Measurements from ENCODE around the gene RNU7-1. TPM values are rescaled to one million over a fixed set of nuclear protein-coding genes. Genes with fewer than 3 reads are reported as not detected.
A peak's percentile ranks its signal among the peaks of the same experiment; 100 is the strongest.

RNU7-1 gene
- total RNA-seq, 1 experiment from 2014 or later, result not detected

DNA sequence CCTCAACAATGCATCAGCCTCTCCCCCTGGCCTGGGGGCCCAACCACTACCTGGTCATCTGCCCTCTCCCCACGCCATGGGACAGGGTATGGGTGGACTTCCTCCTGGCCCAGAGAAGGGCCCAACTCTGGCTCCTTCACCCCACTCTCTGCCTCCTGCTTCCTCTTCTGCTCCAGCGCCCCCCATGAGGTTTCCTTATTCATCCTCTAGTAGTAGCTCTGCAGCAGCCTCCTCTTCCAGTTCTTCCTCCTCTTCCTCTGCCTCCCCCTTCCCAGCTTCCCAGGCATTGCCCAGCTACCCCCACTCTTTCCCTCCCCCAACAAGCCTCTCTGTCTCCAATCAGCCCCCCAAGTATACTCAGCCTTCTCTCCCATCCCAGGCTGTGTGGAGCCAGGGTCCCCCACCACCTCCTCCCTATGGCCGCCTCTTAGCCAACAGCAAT, 7.4 kb upstream of the RNU7-1 start (continued):
- TF ChIP-seq ZNF416 (CRISPR knock-in tag; IDR thresholded peaks at IDR 0.05), result no peak
- no peak for TF ChIP-seq GABPB1 (CRISPR knock-in tag; IDR thresholded peaks at IDR 0.05)
- no peak for TF ChIP-seq IRF2 (CRISPR knock-in tag; IDR thresholded peaks at IDR 0.05; ENCODE audit: borderline replicate concordance, low read depth)
- no peak for TF ChIP-seq CBFB (CRISPR knock-in tag; IDR thresholded peaks at IDR 0.05; ENCODE audit: low read depth)
- no peak for TF ChIP-seq TCF7 (CRISPR knock-in tag; IDR thresholded peaks at IDR 0.05; ENCODE audit: low read depth)
- TF ChIP-seq SMAD3 (CRISPR knock-in tag; IDR thresholded peaks at IDR 0.05; ENCODE audit: borderline replicate concordance), result no peak
- TF ChIP-seq MYBL2 (CRISPR knock-in tag; IDR thresholded peaks at IDR 0.05), result no peak
- TF ChIP-seq ZNF423 (CRISPR knock-in tag; IDR thresholded peaks at IDR 0.05), result no peak

DNA sequence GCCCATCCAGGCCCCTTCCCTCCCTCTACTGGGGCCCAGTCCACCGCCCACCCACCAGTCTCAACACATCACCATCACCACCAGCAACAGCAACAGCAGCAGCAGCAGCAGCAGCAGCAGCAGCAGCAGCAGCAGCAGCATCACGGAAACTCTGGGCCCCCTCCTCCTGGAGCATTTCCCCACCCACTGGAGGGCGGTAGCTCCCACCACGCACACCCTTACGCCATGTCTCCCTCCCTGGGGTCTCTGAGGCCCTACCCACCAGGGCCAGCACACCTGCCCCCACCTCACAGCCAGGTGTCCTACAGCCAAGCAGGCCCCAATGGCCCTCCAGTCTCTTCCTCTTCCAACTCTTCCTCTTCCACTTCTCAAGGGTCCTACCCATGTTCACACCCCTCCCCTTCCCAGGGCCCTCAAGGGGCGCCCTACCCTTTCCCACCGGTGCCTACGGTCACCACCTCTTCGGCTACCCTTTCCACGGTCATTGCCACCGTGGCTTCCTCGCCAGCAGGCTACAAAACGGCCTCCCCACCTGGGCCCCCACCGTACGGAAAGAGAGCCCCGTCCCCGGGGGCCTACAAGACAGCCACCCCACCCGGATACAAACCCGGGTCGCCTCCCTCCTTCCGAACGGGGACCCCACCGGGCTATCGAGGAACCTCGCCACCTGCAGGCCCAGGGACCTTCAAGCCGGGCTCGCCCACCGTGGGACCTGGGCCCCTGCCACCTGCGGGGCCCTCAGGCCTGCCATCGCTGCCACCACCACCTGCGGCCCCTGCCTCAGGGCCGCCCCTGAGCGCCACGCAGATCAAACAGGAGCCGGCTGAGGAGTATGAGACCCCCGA, 6.8 kb upstream of the RNU7-1 start:
- Mint-ChIP-seq H3K27me3 (ENCODE audit: low read depth) (no peaks in the 10 kb centered on the region), H3K36me3 (peaks cover 46% of the 10 kb centered on the region), H3K4me3 (peak overlapping the region; percentile 69), H3K27ac (peak overlapping the region; percentile 83), H3K4me1 (peaks cover 24% of the 10 kb centered on the region), H3K9me3 (no peaks in the 10 kb centered on the region)
- ChIA-PET CTCF (interaction anchor here (0.5 to 6.9 kb wide), 15 partner anchors 9 to 173 kb away, joined by 3 to 93 read pairs (median 4); partner anchors contain the start of genes ATN1, LPCAT3 and SPSB2), POLR2A (interaction anchor here (0.9 to 4.3 kb wide), 10 partner anchors 9 to 85 kb away, joined by 3 to 44 read pairs (median 8); partner anchors contain the start of genes CDCA3, LPCAT3, SPSB2 and TPI1)
- ATAC-seq (peak; percentile 19), DNase-seq (ENCODE audit: low spot score) (peak; percentile 30)
- no peak for TF ChIP-seq KAT7 (CRISPR knock-in tag; IDR thresholded peaks at IDR 0.05; ENCODE audit: borderline replicate concordance)
- TF ChIP-seq, protein P1, sequence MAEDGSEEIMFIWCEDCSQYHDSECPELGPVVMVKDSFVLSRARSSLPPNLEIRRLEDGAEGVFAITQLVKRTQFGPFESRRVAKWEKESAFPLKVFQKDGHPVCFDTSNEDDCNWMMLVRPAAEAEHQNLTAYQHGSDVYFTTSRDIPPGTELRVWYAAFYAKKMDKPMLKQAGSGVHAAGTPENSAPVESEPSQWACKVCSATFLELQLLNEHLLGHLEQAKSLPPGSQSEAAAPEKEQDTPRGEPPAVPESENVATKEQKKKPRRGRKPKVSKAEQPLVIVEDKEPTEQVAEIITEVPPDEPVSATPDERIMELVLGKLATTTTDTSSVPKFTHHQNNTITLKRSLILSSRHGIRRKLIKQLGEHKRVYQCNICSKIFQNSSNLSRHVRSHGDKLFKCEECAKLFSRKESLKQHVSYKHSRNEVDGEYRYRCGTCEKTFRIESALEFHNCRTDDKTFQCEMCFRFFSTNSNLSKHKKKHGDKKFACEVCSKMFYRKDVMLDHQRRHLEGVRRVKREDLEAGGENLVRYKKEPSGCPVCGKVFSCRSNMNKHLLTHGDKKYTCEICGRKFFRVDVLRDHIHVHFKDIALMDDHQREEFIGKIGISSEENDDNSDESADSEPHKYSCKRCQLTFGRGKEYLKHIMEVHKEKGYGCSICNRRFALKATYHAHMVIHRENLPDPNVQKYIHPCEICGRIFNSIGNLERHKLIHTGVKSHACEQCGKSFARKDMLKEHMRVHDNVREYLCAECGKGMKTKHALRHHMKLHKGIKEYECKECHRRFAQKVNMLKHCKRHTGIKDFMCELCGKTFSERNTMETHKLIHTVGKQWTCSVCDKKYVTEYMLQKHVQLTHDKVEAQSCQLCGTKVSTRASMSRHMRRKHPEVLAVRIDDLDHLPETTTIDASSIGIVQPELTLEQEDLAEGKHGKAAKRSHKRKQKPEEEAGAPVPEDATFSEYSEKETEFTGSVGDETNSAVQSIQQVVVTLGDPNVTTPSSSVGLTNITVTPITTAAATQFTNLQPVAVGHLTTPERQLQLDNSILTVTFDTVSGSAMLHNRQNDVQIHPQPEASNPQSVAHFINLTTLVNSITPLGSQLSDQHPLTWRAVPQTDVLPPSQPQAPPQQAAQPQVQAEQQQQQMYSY (CRISPR knock-in tag; IDR thresholded peaks at IDR 0.05), result peak; percentile 46; the same call in 1 of the 2 replicates

DNA sequence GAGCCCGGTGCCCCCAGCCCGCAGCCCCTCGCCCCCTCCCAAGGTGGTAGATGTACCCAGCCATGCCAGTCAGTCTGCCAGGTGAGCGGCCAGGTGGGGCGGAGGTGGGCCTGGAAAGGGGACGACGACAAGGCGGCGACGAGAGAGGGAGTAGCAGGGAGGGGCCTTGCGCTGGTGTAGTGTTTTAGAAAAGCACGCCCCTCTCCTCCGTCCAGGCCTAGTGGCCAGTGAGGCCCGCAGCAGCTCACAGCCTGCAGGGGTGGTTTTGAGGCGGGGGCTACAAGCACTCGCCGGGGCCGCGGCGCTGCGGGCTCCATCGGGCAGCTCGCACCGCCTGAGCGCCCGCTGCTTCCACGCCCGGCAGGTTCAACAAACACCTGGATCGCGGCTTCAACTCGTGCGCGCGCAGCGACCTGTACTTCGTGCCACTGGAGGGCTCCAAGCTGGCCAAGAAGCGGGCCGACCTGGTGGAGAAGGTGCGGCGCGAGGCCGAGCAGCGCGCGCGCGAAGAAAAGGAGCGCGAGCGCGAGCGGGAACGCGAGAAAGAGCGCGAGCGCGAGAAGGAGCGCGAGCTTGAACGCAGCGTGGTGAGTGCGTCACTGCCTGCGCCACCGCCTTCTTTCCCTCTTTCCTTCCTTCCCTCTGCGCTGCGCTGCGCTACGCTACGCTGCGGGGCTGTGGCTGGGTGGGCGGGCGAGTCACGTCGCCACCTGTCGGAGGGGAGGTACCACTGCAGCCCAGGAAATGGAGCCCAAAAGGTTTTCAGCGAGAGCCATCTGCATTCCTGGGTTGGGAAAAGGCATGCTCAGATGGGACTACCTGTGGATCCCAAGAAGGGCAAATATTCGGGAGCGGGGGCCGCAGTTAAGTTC, 5.9 kb upstream of the RNU7-1 start:
- ATAC-seq (peak; percentile 83), DNase-seq (ENCODE audit: low spot score) (peak; percentile 94)
- Mint-ChIP-seq H3K27ac (peak overlapping the region; percentile 93), H3K36me3 (peaks cover 40% of the 10 kb centered on the region), H3K4me1 (peaks cover 29% of the 10 kb centered on the region), H3K27me3 (ENCODE audit: low read depth) (no peaks in the 10 kb centered on the region), H3K4me3 (peak overlapping the region; percentile 69), H3K9me3 (no peaks in the 10 kb centered on the region)
- ChIA-PET CTCF (interaction anchor here (0.6 to 6.9 kb wide), 21 partner anchors 8 to 176 kb away, joined by 3 to 93 read pairs (median 4); partner anchors contain the start of genes ATN1, CDCA3, ENO2 and LPCAT3), POLR2A (interaction anchor here (0.6 to 4.3 kb wide), 14 partner anchors 8 to 188 kb away, joined by 3 to 44 read pairs (median 5); partner anchors contain the start of genes CDCA3, LPCAT3, SPSB2 and TPI1)
- TF ChIP-seq, protein P2, sequence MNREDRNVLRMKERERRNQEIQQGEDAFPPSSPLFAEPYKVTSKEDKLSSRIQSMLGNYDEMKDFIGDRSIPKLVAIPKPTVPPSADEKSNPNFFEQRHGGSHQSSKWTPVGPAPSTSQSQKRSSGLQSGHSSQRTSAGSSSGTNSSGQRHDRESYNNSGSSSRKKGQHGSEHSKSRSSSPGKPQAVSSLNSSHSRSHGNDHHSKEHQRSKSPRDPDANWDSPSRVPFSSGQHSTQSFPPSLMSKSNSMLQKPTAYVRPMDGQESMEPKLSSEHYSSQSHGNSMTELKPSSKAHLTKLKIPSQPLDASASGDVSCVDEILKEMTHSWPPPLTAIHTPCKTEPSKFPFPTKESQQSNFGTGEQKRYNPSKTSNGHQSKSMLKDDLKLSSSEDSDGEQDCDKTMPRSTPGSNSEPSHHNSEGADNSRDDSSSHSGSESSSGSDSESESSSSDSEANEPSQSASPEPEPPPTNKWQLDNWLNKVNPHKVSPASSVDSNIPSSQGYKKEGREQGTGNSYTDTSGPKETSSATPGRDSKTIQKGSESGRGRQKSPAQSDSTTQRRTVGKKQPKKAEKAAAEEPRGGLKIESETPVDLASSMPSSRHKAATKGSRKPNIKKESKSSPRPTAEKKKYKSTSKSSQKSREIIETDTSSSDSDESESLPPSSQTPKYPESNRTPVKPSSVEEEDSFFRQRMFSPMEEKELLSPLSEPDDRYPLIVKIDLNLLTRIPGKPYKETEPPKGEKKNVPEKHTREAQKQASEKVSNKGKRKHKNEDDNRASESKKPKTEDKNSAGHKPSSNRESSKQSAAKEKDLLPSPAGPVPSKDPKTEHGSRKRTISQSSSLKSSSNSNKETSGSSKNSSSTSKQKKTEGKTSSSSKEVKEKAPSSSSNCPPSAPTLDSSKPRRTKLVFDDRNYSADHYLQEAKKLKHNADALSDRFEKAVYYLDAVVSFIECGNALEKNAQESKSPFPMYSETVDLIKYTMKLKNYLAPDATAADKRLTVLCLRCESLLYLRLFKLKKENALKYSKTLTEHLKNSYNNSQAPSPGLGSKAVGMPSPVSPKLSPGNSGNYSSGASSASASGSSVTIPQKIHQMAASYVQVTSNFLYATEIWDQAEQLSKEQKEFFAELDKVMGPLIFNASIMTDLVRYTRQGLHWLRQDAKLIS (CRISPR knock-in tag; IDR thresholded peaks at IDR 0.05; ENCODE audit: borderline replicate concordance), result peak; percentile 93
- TF ChIP-seq MYBL2 (CRISPR knock-in tag; IDR thresholded peaks at IDR 0.05) (peak; percentile 80), EMX1 (CRISPR knock-in tag; IDR thresholded peaks at IDR 0.05) (peak; percentile 66; the same call in 1 of the 2 replicates)
- TF ChIP-seq, protein P3, sequence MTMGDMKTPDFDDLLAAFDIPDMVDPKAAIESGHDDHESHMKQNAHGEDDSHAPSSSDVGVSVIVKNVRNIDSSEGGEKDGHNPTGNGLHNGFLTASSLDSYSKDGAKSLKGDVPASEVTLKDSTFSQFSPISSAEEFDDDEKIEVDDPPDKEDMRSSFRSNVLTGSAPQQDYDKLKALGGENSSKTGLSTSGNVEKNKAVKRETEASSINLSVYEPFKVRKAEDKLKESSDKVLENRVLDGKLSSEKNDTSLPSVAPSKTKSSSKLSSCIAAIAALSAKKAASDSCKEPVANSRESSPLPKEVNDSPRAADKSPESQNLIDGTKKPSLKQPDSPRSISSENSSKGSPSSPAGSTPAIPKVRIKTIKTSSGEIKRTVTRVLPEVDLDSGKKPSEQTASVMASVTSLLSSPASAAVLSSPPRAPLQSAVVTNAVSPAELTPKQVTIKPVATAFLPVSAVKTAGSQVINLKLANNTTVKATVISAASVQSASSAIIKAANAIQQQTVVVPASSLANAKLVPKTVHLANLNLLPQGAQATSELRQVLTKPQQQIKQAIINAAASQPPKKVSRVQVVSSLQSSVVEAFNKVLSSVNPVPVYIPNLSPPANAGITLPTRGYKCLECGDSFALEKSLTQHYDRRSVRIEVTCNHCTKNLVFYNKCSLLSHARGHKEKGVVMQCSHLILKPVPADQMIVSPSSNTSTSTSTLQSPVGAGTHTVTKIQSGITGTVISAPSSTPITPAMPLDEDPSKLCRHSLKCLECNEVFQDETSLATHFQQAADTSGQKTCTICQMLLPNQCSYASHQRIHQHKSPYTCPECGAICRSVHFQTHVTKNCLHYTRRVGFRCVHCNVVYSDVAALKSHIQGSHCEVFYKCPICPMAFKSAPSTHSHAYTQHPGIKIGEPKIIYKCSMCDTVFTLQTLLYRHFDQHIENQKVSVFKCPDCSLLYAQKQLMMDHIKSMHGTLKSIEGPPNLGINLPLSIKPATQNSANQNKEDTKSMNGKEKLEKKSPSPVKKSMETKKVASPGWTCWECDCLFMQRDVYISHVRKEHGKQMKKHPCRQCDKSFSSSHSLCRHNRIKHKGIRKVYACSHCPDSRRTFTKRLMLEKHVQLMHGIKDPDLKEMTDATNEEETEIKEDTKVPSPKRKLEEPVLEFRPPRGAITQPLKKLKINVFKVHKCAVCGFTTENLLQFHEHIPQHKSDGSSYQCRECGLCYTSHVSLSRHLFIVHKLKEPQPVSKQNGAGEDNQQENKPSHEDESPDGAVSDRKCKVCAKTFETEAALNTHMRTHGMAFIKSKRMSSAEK (CRISPR knock-in tag; IDR thresholded peaks at IDR 0.05; ENCODE audit: borderline replicate concordance), result peak; percentile 85

Data from WTC11 (cell line).